Measurements from ENCODE around the gene CRYL1.

The CRYL1 gene

DNA sequence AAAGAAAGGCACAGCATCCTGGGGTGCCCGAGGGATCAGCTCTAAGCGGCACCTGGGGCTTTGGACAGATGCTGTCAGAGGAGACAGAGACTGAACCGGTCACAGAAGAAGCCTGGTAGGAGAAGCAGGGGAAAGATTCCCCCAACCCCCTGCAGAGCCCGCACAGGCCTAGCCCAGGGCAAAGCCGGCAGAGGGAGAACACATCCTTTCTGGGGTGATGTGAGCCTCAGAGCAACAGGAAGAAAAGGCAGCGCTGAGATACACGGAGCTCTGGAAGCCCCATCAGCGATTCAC, 101.2 kb downstream of the CRYL1 start:
- no peak for DNase-seq (ENCODE audit: low read depth)

DNA sequence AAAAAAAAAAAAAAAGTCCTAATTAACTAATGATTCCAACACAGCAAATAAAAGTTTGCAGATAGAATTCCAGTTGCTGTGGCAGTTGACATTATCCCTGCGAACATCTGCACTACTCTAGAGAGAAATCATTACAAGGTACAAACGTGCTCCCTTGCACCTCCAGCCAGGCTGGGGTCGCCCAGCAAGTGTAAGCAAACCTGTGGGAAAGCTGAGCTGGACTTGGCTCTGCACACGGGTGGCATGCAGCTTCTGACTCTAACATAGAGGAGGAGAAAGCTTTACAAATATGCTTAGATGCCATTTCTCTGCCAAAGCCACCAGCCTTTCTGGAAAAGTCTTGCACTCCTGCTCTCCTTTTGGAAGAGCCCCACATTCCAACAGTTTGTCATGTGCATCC, 103.3 kb downstream of the CRYL1 start:
- DNase-seq (ENCODE audit: low read depth): no peak

GRCh38 chr13:20420938-20421337, 104.7 kb downstream of the CRYL1 start:
- no peak for DNase-seq (ENCODE audit: low read depth)

GRCh38 chr13:20418953-20419352, 106.7 kb downstream of the CRYL1 start:
- DNase-seq (ENCODE audit: low read depth): no peak

- no peak for DNase-seq (ENCODE audit: low read depth)
Measured at GRCh38 chr13:20416223-20416745, 109.4 kb downstream of the CRYL1 start.

DNA sequence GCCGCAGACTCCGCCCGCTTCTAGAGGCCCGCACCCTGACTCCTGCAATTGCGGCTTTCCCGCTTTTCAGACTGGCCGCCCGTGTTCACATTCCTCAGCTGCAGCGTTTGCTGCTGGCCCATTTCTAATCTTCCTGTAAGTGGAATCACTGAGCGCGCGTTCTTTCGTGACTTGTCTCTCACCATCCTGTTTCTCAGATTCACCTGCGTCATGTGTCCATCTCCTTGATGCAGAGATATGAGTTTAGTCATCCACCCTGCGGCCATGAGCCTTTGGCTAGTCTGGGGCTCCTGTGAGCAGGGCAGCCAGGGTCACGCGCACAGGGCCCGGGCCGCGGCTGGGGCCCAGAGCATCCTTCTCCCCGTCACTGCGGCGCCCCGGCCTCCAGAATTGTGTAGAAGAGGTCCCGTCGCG, 110.0 kb downstream of the CRYL1 start:
- no peak for DNase-seq (ENCODE audit: low read depth)

DNA sequence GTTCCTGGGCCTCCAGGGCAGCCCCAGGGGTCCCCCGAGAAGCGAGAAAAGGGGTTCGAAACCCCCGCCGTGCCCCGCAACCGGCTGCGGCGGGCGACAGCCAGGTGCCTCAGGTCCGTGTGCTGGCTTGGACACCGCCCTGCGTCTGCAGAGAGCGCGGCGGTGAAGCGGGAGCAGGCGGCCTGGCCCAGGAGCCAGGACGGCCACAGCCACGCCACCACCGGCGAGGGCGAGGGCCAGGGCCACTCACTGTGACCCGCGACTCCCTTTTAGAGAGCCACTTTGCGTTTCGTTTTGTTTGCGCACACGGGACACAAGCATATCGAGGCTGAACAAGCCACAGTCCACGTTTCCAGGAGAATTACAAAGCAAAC, 110.4 kb downstream of the CRYL1 start:
- DNase-seq (ENCODE audit: low read depth): no peak

GRCh38 chr13:20414546-20415305, 110.9 kb downstream of the CRYL1 start:
- no peak for DNase-seq (ENCODE audit: low read depth)

DNA sequence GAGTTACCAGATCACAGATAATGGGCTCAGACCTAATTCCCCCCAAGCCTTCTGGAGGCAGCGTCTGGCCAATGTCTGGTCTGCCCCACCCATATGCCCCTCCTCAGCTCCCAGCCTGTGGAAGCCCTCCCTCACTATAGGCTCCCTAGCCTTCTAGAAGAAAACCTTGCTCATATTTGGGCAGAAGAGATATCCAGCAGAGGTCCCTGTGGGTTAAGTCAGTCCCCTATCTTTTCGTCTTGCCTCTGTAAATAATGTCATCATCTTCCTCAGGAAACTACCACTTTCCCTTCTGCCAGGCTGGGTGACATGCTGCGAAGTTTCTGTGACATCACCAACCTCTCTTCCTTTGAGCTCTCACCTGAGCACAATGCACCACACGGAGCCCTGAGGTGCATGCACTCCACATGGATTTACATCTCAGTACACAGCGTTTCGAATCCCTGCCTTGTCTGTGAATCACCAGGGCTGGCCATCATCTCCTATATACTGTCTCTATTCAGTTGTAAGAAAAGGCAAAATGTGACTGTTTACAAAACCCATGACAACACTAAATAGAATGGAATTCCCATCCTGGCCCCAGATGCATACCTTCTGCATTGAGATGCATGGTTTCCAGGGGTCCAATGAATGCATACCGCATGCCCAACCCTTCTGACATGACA, 112.8 kb downstream of the CRYL1 start:
- DNase-seq (ENCODE audit: low read depth): no peak

DNA sequence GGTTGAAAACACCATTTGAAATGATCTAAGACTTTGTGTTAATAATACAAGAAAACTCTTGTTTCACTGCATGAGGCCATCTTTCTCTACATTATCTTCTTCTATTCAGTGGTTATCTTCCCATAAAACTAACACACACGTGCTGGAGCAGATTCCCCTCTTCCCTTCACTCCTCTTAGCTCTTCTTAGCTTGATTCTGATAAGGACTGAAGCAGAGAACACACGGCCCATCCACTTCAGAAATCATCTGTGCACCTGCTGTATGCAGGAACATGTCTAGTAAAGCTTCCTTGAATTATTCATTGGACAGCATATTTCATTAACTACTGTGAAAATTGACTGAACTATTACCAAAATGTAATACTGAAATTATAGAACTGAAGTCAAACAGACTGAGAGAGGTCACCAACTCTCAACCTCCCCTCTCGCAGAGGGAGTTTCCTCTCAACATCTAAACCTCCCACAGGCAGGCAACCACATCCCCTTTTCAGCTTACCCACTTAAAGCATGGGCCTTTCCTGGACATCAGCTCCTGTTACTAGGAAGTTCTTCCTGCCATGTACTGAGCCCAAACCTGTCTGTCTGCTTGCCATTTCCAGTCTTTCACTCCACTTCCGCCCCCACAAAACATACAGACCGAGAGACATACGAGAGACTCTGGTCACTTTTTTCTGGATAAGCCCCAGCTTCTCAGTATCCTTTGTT, 113.9 kb downstream of the CRYL1 start:
- no peak for DNase-seq (ENCODE audit: low read depth)

DNA sequence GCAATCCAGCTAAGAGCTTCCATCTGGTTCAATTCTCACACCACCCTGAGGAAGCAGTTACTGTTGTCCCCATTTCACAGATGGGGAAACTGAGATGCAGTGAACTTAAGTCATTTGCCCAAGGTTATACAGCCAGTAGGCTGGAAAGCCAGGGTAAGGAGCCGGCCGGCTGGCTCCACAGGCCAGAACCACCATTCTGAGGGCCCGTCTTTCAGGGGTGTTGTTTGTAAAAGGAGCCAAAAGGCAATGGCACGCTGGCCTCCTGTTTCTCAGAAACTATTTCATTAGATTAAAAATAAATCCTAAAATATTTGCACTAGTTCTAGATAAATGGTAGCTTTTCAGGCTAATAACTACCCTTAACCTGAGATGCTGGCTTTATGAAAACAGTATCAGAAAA, 114.9 kb downstream of the CRYL1 start:
- no peak for DNase-seq (ENCODE audit: low read depth)

- DNase-seq (ENCODE audit: low read depth): no peak
Measured at GRCh38 chr13:20408181-20408580, 117.5 kb downstream of the CRYL1 start.

GRCh38 chr13:20407759-20408158, 117.9 kb downstream of the CRYL1 start:
- no peak for DNase-seq (ENCODE audit: low read depth)

GRCh38 chr13:20405691-20406090, 120.0 kb downstream of the CRYL1 start:
- DNase-seq (ENCODE audit: low read depth): no peak

GRCh38 chr13:20404488-20405222, 121.0 kb downstream of the CRYL1 start:
- no peak for DNase-seq (ENCODE audit: low read depth)

GRCh38 chr13:20403826-20404225, 121.8 kb downstream of the CRYL1 start:
- DNase-seq (ENCODE audit: low read depth): no peak

DNA sequence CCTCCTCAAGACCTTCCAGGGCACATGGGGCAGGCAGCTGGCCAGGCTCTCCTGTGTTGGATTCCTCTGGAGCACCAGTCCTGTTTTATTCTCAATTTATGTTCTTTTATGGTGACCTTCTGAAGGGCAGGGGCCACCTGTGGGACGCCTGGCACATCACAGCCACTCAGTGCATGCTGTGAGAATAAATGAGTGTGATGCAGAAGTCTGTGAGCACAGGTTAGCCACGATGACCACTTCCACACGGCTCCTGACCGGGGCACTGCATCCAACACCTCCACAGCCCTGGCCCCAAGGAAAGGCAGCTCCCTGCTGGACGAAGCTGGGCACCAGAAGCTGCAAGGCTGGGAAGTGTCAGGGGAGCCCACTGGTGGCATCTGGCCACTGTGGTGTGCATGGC, 122.8 kb downstream of the CRYL1 start:
- DNase-seq (ENCODE audit: low read depth): no peak

- no peak for DNase-seq (ENCODE audit: low read depth)
Measured at GRCh38 chr13:20401931-20402856, 123.5 kb downstream of the CRYL1 start.

- no peak for DNase-seq (ENCODE audit: low read depth)
Measured at GRCh38 chr13:20401531-20401930, 124.1 kb downstream of the CRYL1 start.

- DNase-seq (ENCODE audit: low read depth): no peak
Measured at GRCh38 chr13:20400774-20401173, 124.9 kb downstream of the CRYL1 start.

GRCh38 chr13:20399961-20400360, 125.7 kb downstream of the CRYL1 start:
- no peak for DNase-seq (ENCODE audit: low read depth)

Data from HS-5 (cell line).